Uterus (tissue), 2 donors: Measurements from ENCODE around the gene BCR.

Source experiments
- CTCF ChIP-seq, 4 experiments: fragments of 200-600 bp in 2 of 4; fragments of 450-650 bp in 2 of 4; sonication (generic) in 2 of 4; IDR thresholded peaks; one replicate each; pipeline ENCODE4 v1.5.1; 2016 to 2019; ENCODE audit warnings: antibody characterized with exemption in 4 of 4, mild to moderate bottlenecking in 2 of 4, moderate library complexity in 1 of 4
- POLR2A ChIP-seq, 2 donors: fragments of 450-650 bp; IDR thresholded peaks; one replicate each; pipeline ENCODE4 v1.6.1; 2016; ENCODE audit warnings: antibody characterized with exemption in 2 of 2, mild to moderate bottlenecking in 1 of 2, moderate library complexity in 1 of 2

GRCh38 chr22:23305321-23305910 is 125.1 kb downstream of the BCR start:
- TF ChIP-seq POLR2A (IDR thresholded peaks at IDR 0.05) (no peak), CTCF (IDR thresholded peaks at IDR 0.05) (no peak)
